Ramos (cell line): Measurements from ENCODE around the gene ZNF597.

Experiments
- in situ Hi-C: fragments of 300-500 bp; cut with MboI; formaldehyde crosslinking; loops from one replicate; pipeline ENCODE4 v1.14.3; 2022; ENCODE audit warnings: low sequenced_read_pairs; ENCODE audit not compliant: unreplicated experiment

The ZNF597 gene

DNA sequence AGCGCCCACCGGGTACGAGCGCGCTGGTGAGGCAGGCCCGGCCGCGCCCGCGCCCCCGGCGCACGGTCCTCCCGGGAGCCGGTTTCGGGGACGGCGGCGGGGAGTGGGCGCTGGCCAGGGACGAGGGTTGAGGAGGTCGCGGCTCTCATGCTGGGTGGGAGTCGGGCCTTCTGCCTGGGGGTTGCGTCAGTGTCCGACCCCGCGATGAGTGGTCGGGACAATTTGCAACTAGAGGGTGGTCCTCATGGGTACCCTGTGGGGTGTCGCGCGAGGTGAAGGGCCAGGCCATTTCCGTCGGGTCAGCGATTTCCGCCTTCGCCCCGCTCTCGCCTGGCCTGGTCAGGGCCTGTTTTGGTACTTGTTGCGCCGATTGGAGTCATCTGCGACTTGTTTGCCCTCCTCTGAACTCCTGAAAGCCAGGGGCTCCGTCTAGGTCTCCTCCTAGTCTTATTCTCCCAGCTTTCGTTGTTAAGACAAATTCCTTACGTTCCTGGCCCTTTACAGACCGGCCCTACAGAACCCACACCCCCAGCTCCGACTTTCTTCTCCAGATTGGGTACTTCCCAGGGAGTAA is 15.1 kb upstream of the ZNF597 start:
- in situ Hi-C loops: no loop called here

GRCh38 chr16:3457434-3458252 is 14.3 kb upstream of the ZNF597 start:
- in situ Hi-C loops: no loop called here

DNA sequence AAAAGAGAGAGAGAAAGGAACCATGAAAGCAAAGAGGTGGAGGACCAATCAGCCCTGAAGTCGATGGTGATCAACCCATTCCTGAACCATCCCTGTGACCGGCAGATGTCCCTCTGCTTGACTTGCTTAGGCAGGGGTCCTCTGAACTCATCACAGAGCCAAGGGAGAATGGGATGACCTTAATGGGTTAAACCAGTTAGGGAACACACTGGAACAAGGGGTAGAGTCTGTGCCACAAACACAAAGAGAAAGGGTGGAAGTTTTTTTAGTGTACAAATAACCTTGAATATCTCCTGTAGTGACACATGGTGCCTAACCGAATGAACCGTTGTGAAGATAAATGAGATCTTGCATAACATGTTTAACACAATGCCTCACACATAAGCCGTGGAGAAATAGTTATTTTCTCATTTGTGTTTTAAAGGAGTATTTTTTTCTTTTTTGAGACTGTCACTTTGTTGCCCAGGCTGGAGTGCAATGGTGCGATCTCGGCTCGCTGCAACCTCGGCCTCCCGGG is 11.4 kb upstream of the ZNF597 start:
- in situ Hi-C loops: no loop called here

DNA sequence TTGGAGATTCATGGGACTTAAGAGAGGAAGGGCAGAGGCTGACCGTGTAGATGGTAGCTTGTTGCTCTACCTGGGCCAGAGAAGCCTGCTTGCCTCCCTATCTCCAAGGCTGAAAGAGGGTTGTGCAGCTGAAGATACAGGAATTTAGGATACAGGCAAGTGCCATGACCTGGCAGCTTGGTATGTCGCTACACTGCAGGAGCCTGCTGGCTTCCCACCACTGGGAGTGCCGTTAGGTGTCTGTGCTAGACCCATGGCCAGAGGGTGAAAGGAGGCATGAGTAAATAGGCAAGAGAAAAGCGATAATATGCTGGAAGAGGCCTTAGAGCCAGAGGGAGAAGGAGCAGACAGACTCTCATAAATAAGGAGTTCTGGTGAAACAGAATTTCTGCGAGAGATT is 10.8 kb upstream of the ZNF597 start:
- in situ Hi-C loops: no loop called here

DNA sequence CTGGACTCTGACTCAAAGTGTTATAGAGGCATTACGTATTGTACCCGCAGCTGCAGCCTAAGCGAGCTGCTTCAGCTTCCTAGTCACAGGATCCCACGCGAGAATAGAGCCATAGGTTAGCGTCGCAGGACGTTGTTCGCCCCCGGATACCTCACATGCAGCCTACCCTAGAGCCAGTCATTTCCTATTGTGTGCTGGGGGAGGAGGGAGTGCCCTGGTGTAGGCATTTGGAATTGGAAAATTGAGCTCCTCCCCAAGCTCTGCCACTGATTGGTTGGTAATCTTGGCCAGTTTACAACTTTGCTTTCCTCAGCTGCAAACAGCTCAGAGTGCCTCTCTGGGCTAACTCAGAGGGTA is 706 bp upstream of the ZNF597 start:
- in situ Hi-C loops: no loop called here

DNA sequence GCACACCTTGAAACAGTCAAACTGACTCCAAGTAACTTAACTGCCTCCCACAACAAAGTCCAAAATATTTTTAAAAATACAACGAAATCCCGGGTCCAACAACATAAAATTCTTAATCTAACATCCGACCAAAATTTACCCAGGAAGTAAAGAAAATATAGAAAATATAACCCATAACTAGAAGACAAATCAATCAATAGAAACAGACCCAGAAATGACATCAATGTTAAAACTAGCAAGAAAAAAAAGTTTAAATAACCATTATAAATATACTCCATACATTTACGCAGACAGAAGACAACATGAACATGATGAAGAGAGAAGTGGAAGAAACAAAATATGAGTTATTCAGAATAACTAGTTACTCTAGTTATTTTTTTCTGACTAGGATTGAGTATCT is 3.7 kb downstream of the ZNF597 start:
- in situ Hi-C loops: loop anchor here (10.0 kb wide), 1 partner anchor 65 kb away; no protein-coding TSS in a partner anchor

GRCh38 chr16:3434373-3434772 is 8.9 kb downstream of the ZNF597 start:
- in situ Hi-C loops: loop anchor here (10.0 kb wide), 1 partner anchor 60 kb away; no protein-coding TSS in a partner anchor

- in situ Hi-C loops: loop anchor here (10.0 kb wide), 1 partner anchor 57 kb away; no protein-coding TSS in a partner anchor
Measured at GRCh38 chr16:3431779-3432219, 11.5 kb downstream of the ZNF597 start.

DNA sequence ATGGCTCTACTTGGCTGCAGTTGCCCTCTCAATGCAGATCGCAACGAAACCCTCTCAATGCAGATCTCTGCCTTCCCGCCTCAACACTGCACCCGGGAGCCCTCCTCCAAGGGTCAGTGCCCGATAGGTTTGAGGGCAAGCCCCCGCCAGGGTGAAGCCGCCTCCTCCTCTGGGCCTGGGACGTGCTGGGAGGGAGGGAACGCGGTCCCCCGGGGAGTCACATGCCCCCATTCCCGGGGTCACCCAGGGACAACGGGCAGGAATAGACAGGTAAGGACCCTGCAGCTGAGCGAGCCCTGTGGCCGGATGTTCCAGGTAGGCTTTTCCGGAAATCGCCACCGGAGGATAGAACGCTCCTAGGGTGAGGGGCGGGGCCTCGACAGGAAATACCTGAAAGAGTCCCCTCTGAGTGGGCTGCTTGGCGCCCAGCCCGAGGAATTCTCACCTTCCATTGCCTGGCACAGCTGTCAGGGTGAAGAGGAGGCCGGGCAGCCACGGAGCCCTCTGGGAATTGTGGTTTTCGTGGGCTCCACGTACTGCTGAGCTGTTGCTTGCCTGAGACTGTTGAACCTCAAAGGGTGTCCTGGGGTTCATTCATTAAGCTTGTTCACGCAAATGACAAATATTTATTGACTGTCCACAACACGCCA is 29.4 kb downstream of the ZNF597 start:
- in situ Hi-C loops: no loop called here

- in situ Hi-C loops: no loop called here
Measured at GRCh38 chr16:3408561-3409197, 34.6 kb downstream of the ZNF597 start.

- in situ Hi-C loops: no loop called here
Measured at GRCh38 chr16:3401719-3402397, 41.4 kb downstream of the ZNF597 start.

GRCh38 chr16:3400779-3401688 is 42.3 kb downstream of the ZNF597 start, which contains the start of the genes ZNF174 and ZSCAN32:
Gene ZNF174, plus strand, starts transcription at chr16:3401215. Its CDS starts 790 bp downstream, at chr16:3402005.
Gene ZSCAN32, minus strand, starts transcription at chr16:3401004. Its CDS starts 3,447 bp downstream, at chr16:3397557.
- in situ Hi-C loops: no loop called here

- in situ Hi-C loops: no loop called here
Measured at GRCh38 chr16:3400446-3400778, 42.9 kb downstream of the ZNF597 start.

DNA sequence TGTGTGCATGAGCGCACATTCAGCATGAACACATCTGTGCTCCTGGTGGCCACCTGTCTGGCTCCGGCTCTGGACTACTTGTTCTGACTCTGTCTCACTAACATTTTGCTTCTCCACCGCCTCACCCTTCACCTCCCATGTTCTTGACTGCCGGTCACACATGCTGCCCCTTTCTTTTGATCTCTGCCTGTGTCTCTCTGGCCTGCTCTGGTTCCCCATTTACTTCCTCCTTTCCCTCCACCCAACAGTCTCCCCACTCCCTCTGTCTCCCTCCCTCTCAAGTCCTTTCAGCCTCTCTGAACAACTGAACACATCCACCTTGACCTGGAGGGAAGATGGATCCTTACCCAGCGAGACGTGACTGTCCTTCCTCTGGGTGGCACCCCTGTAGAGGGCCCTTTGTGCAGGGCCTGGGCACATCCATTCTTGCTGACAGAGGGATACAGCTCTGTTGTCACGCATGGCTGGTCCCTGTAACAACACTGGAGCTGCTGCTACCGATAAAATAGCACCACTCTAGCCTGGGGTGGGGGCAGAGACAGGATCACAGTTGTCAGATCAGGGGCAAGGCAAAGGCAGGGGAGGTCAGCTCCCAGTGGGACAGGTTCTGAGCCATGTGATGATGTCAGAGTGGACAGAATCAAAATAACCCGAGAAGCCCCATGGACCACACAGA is 53.5 kb downstream of the ZNF597 start:
- in situ Hi-C loops: no loop called here

DNA sequence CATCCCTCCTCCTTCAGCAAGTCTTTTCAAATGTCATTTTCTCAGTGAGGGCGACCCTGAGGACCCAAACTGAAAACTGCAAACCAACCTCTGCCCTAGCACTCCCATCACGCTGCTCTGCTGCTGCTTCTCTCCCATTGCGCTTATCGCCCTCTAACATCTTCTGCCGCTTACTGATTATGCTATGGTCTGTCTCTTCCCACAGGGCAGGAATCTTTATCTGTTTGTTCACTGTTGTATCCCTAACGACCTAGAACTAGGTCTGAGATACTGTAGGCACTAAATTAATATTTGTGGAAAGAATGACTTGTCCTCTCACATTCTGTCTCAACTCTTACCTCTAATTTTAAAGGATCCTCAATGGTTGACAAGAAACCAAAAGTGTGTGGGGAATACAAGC is 55.0 kb downstream of the ZNF597 start:
- in situ Hi-C loops: no loop called here

GRCh38 chr16:3383045-3383448 is 60.3 kb downstream of the ZNF597 start:
- in situ Hi-C loops: no loop called here
